NCI-H526 treated with DMSO at 0.1 percent for 48 hours (cell line): ENCODE measurements around the gene MGST1.

Source experiments
- DNase-seq: peaks from one replicate; lab custom pipeline; 2025; lab: John Stamatoyannopoulos, UW

The MGST1 gene, protein sequence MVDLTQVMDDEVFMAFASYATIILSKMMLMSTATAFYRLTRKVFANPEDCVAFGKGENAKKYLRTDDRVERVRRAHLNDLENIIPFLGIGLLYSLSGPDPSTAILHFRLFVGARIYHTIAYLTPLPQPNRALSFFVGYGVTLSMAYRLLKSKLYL

DNA sequence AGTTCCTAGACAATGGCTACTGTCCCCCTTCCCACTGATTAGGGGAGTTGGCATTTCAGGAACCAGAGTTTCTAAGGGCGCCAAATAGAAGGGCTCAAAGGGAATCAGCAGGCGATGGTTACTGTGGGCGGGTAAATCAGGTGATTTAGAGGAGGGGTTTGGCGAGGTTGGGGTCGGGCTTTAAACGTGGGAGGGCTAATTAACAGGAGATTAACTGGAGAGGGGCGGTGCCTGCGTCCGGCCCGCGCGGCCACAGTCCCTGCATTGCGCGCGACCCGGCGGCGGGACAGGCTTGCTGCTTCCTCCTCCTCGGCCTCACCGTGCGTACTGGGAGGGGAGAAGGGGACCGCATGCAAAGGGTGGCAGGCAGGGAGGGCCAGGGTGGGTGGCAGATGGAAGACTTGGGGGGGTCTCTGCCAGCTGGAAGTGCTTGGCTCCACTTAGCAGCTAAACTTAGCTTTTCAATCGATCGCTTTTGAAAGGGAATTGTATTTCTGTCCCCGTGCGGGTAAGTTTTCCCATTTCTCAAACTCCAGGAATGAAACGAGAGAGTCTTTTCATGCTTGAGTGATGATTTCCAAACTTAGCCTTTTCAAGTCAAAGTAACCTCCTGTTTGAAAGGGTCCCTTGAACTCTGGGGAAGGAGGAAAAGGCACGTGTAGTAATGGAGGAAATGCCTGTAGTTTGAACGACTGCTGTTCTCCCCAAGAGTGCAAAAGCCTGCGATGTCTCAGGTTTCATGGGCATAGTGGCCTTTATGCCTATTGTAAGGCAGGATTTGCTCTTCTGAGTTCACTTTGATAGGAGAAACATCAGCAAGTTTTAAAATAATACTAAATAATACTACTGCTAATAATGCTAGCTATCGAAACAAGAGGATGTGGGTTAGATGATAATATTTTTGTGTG lies at the start of gene MGST1:
MGST1 (plus strand) TSS at position 255 of the 908 bp plus-strand sequence. CDS start 6,608 bp downstream, outside the sequence.
- DNase-seq = no peak

- no peak for DNase-seq
These were observed 48.0 kb upstream of the MGST1 start for GRCh38 chr12:16299403-16299802.

DNA sequence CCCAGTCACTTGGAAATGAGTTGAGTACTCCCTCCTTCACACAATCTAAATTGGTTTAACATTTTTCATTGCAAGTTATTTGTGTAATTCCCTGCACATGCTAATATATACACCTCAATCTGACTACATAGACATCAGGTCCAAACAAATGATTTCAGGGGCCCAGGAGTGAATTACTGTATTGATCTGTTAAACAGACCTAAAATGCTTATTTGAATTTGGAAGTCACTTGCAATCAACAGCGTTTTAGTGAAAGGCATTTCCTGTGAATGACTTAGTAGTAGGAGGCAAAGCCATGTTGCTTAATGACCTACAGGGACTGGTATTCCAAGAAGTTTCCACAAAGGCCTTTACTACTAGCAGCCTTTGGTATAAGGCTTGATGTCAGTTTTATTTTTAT lies 47.3 kb upstream of the MGST1 start:
- DNase-seq = no peak

GRCh38 chr12:16300736-16301135 lies 46.7 kb upstream of the MGST1 start:
- DNase-seq = no peak

- DNase-seq = no peak
These were observed 43.5 kb upstream of the MGST1 start for GRCh38 chr12:16303939-16304338.

GRCh38 chr12:16307856-16308475 lies 39.5 kb upstream of the MGST1 start:
- no peak for DNase-seq

- no peak for DNase-seq
These were observed 36.5 kb upstream of the MGST1 start for GRCh38 chr12:16310934-16311333.

- DNase-seq = no peak
These were observed 24.4 kb upstream of the MGST1 start for GRCh38 chr12:16323010-16323409.

- no peak for DNase-seq
These were observed 23.8 kb upstream of the MGST1 start for GRCh38 chr12:16323638-16324037.

DNA sequence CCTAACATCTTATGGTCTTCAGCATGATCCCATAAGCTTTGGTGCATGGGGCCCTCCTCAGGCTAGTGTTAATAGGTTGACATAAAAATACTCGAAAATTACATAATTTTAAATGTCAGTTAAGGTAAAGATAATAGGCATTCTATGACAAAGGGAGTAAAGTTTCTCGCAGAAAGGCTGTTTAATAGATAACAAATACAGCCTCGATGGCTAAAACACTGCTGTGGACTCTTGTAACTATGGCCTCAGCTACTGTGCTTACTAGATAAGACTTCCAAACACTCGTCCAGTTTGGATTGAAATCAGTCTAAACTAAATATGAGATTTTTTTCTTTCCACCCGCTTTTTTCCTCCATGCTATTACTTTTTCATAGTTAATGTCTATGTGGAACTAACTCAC lies 23.2 kb upstream of the MGST1 start:
- no peak for DNase-seq

DNA sequence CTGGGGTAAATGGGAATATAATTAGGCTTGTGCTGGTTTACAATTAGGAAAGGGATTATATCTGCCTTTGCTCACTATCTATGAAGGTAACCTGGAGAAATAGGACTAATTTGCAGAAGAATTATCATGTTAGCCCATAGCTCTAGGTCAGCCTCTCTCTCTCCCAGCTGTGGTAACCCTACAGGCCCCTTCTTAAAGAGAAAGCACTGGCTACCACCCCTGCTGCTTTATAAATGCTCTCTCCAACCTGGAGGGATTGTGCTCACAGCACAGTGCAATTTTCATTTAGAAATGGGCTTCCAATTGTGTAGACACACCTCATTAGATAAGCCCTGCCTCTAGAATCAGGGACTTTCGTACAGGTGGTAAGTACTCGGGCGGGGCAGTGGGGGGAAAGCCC lies 22.7 kb upstream of the MGST1 start:
- no peak for DNase-seq

GRCh38 chr12:16325426-16325825 lies 22.0 kb upstream of the MGST1 start:
- DNase-seq = no peak

- no peak for DNase-seq
These were observed 19.5 kb upstream of the MGST1 start for GRCh38 chr12:16327963-16328362.

GRCh38 chr12:16329594-16329993 lies 17.9 kb upstream of the MGST1 start:
- no peak for DNase-seq

- DNase-seq = no peak
These were observed 16.9 kb upstream of the MGST1 start for GRCh38 chr12:16330560-16330959.

DNA sequence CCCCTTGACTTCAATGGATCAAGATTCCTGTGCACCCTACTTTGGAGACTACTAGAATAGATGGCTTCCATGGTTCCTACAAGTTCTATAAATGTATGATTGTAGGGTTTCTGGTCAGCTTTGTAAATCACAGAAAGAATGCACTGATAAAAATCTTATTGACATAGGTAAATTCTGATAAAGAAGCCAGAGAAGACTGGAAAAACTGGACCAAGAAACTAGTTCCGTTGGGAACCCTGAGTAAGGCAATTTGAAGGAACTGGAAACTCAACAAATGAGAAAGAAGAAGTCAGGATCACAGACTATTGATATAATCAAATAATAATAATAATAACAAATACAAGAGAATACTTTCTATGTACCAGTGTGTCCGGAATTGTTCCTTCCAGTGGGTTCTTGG lies 15.4 kb upstream of the MGST1 start:
- DNase-seq = no peak

DNA sequence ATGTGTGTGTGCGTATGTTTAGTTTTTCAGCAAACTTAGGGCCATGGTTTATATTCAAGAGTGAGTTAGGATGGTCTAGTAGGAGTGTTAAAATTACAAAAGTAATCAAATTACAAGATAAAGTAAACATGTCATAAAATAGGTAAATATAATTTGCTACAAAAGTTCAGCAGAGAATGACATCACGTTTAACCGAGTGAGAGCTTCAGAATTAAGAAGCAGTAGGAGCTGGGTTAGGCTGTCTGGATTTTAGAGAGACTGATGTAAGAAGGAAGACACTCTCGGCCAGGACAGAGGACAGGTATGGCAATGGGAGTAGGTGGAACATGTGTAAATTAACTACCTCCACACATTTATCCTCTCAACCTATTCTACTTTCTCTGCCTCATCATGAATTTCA lies 11.6 kb upstream of the MGST1 start:
- DNase-seq = no peak

DNA sequence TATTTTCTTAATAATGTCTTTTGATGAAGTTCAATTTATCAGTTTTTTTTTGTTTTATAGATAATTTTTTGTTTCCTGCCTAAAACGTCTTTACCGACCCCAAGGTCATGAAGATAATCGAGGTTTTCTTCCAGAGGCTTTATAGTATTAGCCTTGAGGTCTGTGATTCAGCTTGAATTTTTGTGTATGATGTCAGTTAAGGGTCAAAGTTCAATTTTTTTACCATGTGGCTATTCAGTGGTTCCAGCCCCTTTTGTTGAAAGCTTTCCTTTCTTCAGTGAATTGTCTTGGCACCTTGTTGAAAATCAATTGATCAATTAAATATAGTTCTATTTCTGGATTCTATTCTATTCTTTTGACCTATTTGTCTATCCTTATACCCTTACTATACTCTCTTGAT lies 3.2 kb upstream of the MGST1 start:
- no peak for DNase-seq

DNA sequence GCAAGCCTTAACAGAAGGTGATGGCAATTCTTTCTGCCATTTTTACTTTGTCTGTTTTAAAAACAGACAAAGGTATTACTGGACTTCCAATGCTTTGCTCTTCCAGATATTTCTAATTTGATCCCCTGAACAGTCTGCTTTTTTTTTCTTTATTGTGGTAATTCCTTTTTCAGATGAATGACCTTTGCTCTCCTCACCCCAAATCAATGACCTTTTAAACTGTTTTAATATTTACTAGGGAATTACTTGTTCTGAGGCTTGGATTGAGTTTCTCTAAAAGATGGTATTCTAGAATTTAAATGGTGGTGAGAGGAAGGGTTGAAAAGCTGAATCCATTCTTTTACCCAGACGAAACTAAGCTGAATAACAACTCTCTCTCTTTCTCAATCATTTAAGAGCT lies 2.3 kb upstream of the MGST1 start:
- DNase-seq = no peak

GRCh38 chr12:16346958-16347357 lies 487 bp upstream of the MGST1 start:
- no peak for DNase-seq

DNA sequence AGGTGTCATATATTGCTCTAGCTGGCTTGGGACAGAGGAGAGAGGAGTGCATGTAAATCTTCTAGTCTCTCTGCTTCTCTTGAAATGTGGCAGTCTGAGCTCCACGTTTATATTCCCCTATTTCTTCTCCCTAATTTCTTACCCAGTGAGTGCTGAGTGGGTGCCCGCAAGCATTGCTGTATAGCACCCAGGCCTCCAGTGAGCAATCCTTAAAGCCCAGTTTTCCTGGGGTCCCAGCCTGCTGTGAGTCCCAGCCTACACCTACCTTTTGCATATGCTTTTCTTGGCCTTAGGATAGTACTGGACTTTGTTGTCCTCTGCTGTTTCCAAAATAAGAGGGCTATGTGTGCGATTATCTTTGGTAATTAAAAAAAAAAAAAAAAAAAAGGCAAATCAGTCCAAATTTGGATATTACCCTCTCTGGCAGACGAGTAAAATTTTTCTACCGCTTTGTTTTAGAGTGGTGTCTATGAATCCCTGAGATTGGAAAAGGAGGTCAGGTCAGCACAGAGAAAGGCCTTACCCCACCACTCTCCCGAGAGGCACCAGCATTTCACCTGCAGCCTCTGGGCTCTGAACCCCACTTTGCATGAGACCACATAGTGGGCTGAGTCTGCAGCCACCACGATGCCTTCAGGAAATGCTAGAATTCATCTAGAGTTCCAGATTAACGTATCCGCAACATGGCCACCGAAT lies 1.1 kb downstream of the MGST1 start:
- DNase-seq = no peak

- DNase-seq = no peak
These were observed 1.7 kb downstream of the MGST1 start for GRCh38 chr12:16349131-16349460.

GRCh38 chr12:16350682-16351081 lies 3.2 kb downstream of the MGST1 start:
- DNase-seq = no peak
